CD14-positive monocyte (primary cell): Measurements from ENCODE around the gene ZSCAN26. TPM values are rescaled to one million over a fixed set of nuclear protein-coding genes. Genes with fewer than 3 reads are reported as not detected.
A peak's percentile ranks its signal among the peaks of the same experiment; 100 is the strongest.

Source experiments
- DNase-seq, 3 donors: peaks; one replicate each; pipeline ENCODE4 v3.0.0-alpha.2; 2011 to 2022
- H2AFZ ChIP-seq: 2 replicates; pipeline ENCODE4 v1.6.0; 2012; ENCODE audit warnings: mild to moderate bottlenecking, low read depth, low read length, inconsistent platforms; ENCODE audit not compliant: insufficient read depth, poor library complexity, severe bottlenecking
- H3K27ac ChIP-seq, 2 donors: 1 replicate in 1 of 2; 2 replicates in 1 of 2; pipeline ENCODE4 v1.5.1; 2012 to 2013; ENCODE audit warnings: low read length in 2 of 2, control low read depth in 1 of 2, inconsistent platforms in 1 of 2, low read depth in 1 of 2, mild to moderate bottlenecking in 1 of 2
- H3K27me3 ChIP-seq, 2 donors: one replicate each; pipeline versions ENCODE4 v1.6.0 to v1.6.1; 2011 to 2013; ENCODE audit warnings: low read length in 2 of 2; ENCODE audit not compliant: control insufficient read depth in 2 of 2, insufficient read depth in 2 of 2
- H3K36me3 ChIP-seq, 2 donors: replicated peaks in 1 of 2; 1 replicate in 1 of 2; 2 replicates in 1 of 2; pipeline versions ENCODE4 v1.5.1 to v1.6.1; 2012 to 2013; ENCODE audit warnings: low read length in 2 of 2, control low read depth in 1 of 2, inconsistent platforms in 1 of 2, mild to moderate bottlenecking in 1 of 2; ENCODE audit not compliant: insufficient read depth in 2 of 2, control insufficient read depth in 1 of 2
- H3K4me1 ChIP-seq, 2 donors: 1 replicate in 1 of 2; 2 replicates in 1 of 2; pipeline versions ENCODE4 v1.5.1 to v1.6.1; 2012 to 2013; ENCODE audit warnings: low read length in 2 of 2, control low read depth in 1 of 2, inconsistent platforms in 1 of 2, mild to moderate bottlenecking in 1 of 2, moderate library complexity in 1 of 2; ENCODE audit not compliant: insufficient read depth in 2 of 2, control insufficient read depth in 1 of 2
- H3K4me2 ChIP-seq: replicated peaks from 2 replicates; pipeline ENCODE3; 2012; ENCODE audit warnings: low read length, moderate library complexity, mild to moderate bottlenecking; ENCODE audit not compliant: poor library complexity, severe bottlenecking; ENCODE audit errors: extremely low read depth
- H3K4me3 ChIP-seq, 3 experiments: fragments of 200-600 bp in 1 of 3; sonication (generic) in 1 of 3; replicated peaks in 1 of 3; 1 replicate in 2 of 3; 2 replicates in 1 of 3; pipeline ENCODE4 v1.5.1; 2011 to 2013; ENCODE audit warnings: low read length in 3 of 3, mild to moderate bottlenecking in 3 of 3, control low read depth in 2 of 3, low read depth in 2 of 3, inconsistent platforms in 1 of 3, moderate library complexity in 1 of 3
- H3K79me2 ChIP-seq: 2 replicates; pipeline ENCODE4 v1.6.0; 2012; ENCODE audit warnings: mild to moderate bottlenecking, control low read depth, inconsistent platforms, low read length, moderate library complexity; ENCODE audit not compliant: insufficient read depth
- H3K9ac ChIP-seq: 2 replicates; pipeline ENCODE4 v1.6.0; 2017; ENCODE audit warnings: low read length, mild to moderate bottlenecking; ENCODE audit not compliant: insufficient read depth, poor library complexity, severe bottlenecking
- H3K9me3 ChIP-seq, 2 donors: replicated peaks in 1 of 2; 1 replicate in 1 of 2; 2 replicates in 1 of 2; pipeline versions ENCODE4 v1.5.1 to v1.6.1; 2012 to 2013; ENCODE audit warnings: low read length in 2 of 2, control low read depth in 1 of 2; ENCODE audit not compliant: control insufficient read depth in 1 of 2, insufficient read depth in 1 of 2
- H4K20me1 ChIP-seq: 2 replicates; pipeline ENCODE4 v1.6.0; 2012; ENCODE audit warnings: mild to moderate bottlenecking, low read length, control low read depth, moderate library complexity; ENCODE audit not compliant: insufficient read depth
- H3K27ac Mint-ChIP-seq, 7 donors: one replicate each; pipeline ENCODE4 v1.8.0; 2020; ENCODE audit warnings: mild to moderate bottlenecking in 7 of 7, mixed read lengths in 7 of 7, moderate library complexity in 6 of 7, inconsistent platforms in 2 of 7
- H3K27me3 Mint-ChIP-seq, 3 donors: one replicate each; pipeline ENCODE4 v1.8.0; 2021 to 2022; ENCODE audit warnings: low read depth in 3 of 3, mild to moderate bottlenecking in 3 of 3, mixed read lengths in 3 of 3, moderate library complexity in 3 of 3, inconsistent platforms in 1 of 3
- H3K36me3 Mint-ChIP-seq, 2 donors: one replicate each; pipeline ENCODE4 v1.8.0; 2020; ENCODE audit warnings: mixed read lengths in 2 of 2, inconsistent platforms in 1 of 2, mild to moderate bottlenecking in 1 of 2
- H3K4me1 Mint-ChIP-seq: one replicate; pipeline ENCODE4 v1.8.0; 2020; ENCODE audit warnings: mild to moderate bottlenecking, mixed read lengths
- H3K4me3 Mint-ChIP-seq, 2 donors: one replicate each; pipeline ENCODE4 v1.8.0; 2020; ENCODE audit warnings: mild to moderate bottlenecking in 2 of 2, mixed read lengths in 2 of 2, moderate library complexity in 1 of 2
- H3K9me3 Mint-ChIP-seq, 7 donors: one replicate each; pipeline ENCODE4 v1.8.0; 2020 to 2022; ENCODE audit warnings: mixed read lengths in 7 of 7, mild to moderate bottlenecking in 6 of 7, moderate library complexity in 6 of 7, inconsistent platforms in 2 of 7
- WGBS: methylation state at CpG from one replicate; pipeline ENCODE4 v1.1.5; 2013; ENCODE audit warnings: missing lambda C conversion rate; ENCODE audit not compliant: insufficient coverage; 5-methylcytosine and 5-hydroxymethylcytosine counted together
- intact Hi-C, 2 donors: fragments of 100-400 bp; cut with micrococcal nuclease; formaldehyde crosslinking; loops; one replicate each; pipeline versions ENCODE4 v1.15.0 to v1.15.1; 2023
- polyA minus RNA-seq: library from RNA; depleted of rRNA, polyadenylated mRNA; stranded (reverse); fragments of >200 nt; gene quantifications from 2 replicates; pipeline ENCODE4 v1.2.3, GENCODE V29; 2012
- polyA plus RNA-seq, 3 donors: library from polyadenylated mRNA; depleted of rRNA in 1 of 3; unstranded in 2 of 3; stranded (reverse) in 1 of 3; fragments of 300-500 nt in 2 of 3; fragments of >200 nt in 1 of 3; fragmentation: Illumina TruSeq in 2 of 3; gene quantifications; 1 replicate in 2 of 3; 2 replicates in 1 of 3; pipeline ENCODE4 v1.2.3, GENCODE V29; 2012 to 2021
- total RNA-seq, 12 experiments: library from RNA in 1 of 12; stranded (reverse) in 1 of 12; fragments of 120-200 nt in 1 of 12; gene quantifications; one replicate each; pipeline ENCODE4 v1.2.4 and lab custom pipeline; 2013 to 2026; ENCODE audit warnings: mixed read lengths in 6 of 12, inconsistent platforms in 1 of 12
- TF ChIP-seq, protein P1 (sequence below): fragments of 200-600 bp; IDR thresholded peaks from one replicate; pipeline ENCODE4 v1.8.0; 2022; ENCODE audit warnings: antibody characterized with exemption, mild to moderate bottlenecking

The ZSCAN26 gene
- total RNA-seq (2013) = 11.7 TPM
- 1 to 10 TPM; 3.4 to 8.3 (median 3.5) TPM for polyA plus RNA-seq
- 3.2 and 4.4 TPM in 2 replicates for polyA minus RNA-seq
- 0.75 to 5.7 (median 2.6) reads per million in 11 experiments for total RNA-seq (lab: John Stamatoyannopoulos, UW)

DNA sequence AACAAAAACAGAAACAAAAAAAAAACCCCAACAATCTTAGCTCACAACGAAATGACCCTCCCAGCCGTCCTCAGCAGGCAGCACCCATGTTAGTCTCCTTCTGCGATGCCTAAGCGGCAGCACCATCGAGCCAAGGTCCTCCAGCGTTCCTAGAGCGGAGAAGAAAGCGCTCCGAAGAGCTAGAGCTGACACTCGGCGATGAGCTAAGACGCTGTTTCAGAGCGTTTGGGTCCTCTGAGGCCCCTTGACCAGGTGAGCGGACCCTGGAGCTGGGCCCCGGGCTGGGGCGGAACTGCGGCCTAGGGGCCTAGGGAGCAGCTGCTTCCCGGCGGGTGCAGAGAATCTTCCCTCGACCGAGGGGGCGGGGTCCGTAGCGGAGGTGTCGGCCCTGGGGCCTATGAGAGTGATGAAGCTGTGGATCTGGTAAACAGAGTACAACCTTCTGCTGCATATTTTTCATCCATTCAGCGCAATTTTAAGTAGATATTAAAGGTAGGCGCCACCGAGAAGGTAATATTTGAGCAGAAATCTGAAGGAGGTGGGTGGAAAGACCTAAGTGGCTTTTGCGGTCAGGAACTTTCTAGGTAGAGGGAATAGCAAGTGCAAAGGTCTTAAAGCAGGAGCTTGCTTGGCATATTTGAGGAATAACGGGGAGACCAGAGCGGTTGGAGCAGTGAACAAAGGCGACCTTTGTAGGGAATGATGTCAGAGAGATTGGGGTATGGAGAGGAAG is at the start of gene ZSCAN26:
Gene ZSCAN26, plus strand, starts transcription at position 182 of the 733 bp plus-strand sequence. CDS start 4,777 bp downstream, outside the sequence.
- peak within 1 kb of the TSS; percentile 39 to 82 for H3K27ac ChIP-seq
- peak within 1 kb of the TSS; percentile 68 for H3K9ac ChIP-seq
- peaks cover 7 to 9% of the 10 kb centered on the region in 2 donors for H3K4me1 ChIP-seq
- peaks cover 4 to 6% of the 10 kb centered on the region in 2 donors for H3K36me3 ChIP-seq
- intact Hi-C loops = loop anchor here in 1 of 2 donors (10.0 kb wide), 1 partner anchor 68 kb away; the partner anchor contains the start of gene ZSCAN31
- peaks cover 0 to 1% (median 0%) of the 10 kb centered on the region in 3 donors for H3K27me3 Mint-ChIP-seq
- H3K36me3 Mint-ChIP-seq = peaks cover 5 to 6% of the 10 kb centered on the region in 2 donors
- H3K4me3 Mint-ChIP-seq = no peak within 1 kb of the TSS
- peak; percentile 67 to 76 (median 74) for DNase-seq
- H3K4me2 ChIP-seq = peak within 1 kb of the TSS; percentile 92
- H3K4me3 ChIP-seq = peak within 1 kb of the TSS; percentile 59 to 95 (median 83)
- TF ChIP-seq, protein P1, sequence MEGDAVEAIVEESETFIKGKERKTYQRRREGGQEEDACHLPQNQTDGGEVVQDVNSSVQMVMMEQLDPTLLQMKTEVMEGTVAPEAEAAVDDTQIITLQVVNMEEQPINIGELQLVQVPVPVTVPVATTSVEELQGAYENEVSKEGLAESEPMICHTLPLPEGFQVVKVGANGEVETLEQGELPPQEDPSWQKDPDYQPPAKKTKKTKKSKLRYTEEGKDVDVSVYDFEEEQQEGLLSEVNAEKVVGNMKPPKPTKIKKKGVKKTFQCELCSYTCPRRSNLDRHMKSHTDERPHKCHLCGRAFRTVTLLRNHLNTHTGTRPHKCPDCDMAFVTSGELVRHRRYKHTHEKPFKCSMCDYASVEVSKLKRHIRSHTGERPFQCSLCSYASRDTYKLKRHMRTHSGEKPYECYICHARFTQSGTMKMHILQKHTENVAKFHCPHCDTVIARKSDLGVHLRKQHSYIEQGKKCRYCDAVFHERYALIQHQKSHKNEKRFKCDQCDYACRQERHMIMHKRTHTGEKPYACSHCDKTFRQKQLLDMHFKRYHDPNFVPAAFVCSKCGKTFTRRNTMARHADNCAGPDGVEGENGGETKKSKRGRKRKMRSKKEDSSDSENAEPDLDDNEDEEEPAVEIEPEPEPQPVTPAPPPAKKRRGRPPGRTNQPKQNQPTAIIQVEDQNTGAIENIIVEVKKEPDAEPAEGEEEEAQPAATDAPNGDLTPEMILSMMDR = no peak
- no peaks in the 10 kb centered on the region for H3K9me3 Mint-ChIP-seq
- no peaks in the 10 kb centered on the region for H3K9me3 ChIP-seq
- H4K20me1 ChIP-seq = no peaks in the 10 kb centered on the region
- peak within 1 kb of the TSS; percentile 85 for H2AFZ ChIP-seq
- no peaks in the 10 kb centered on the region for H3K27me3 ChIP-seq
- H3K79me2 ChIP-seq = peaks cover 23% of the 10 kb centered on the region
- H3K27ac Mint-ChIP-seq = no peak within 1 kb of the TSS
- WGBS = under 1% methylated on average over 22 of the region's 32 CpGs
- H3K4me1 Mint-ChIP-seq = no peaks in the 10 kb centered on the region

DNA sequence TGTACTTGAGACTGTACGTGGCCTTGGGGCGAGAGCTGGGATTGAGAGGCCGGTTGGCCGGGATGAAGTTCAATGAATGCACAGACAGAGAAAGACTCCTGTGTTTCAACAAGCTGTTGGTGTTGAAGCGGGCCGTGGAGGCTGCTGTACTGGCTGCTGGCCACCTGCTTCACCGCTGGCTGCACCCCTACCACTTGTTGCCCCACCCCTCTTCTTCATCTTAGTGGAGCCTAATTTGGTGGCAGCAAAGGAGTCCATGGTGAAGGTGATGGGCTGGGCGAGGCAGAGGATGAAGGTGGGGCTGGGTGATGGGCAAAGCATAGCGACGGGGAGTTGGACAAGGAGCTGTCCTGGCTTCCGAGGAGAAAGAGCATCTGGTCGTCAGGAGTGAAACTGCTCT is 49.1 kb upstream of the ZSCAN26 start:
- peaks cover 3 to 17% (median 11%) of the 10 kb centered on the region in 7 donors for H3K9me3 Mint-ChIP-seq
- H4K20me1 ChIP-seq = no peaks in the 10 kb centered on the region
- peaks cover 3 to 7% of the 10 kb centered on the region in 2 donors for H3K9me3 ChIP-seq
- peak overlapping the region; percentile 76 for H2AFZ ChIP-seq
- H3K27ac Mint-ChIP-seq = peak overlapping the region in 1 of 7 donors; percentile 68
- no peak for DNase-seq
- no peak overlapping the region for H3K27ac ChIP-seq
- H3K27me3 Mint-ChIP-seq = peaks cover 50 to 64% (median 55%) of the 10 kb centered on the region in 3 donors
- H3K79me2 ChIP-seq = no peaks in the 10 kb centered on the region
- no peaks in the 10 kb centered on the region for H3K36me3 ChIP-seq
- peaks cover 12 to 18% of the 10 kb centered on the region in 2 donors for H3K4me1 ChIP-seq
- peak overlapping the region in 1 of 3 experiments; percentile 78 for H3K4me3 ChIP-seq
- H3K9ac ChIP-seq = no peak overlapping the region
- peak overlapping the region; percentile 87 for H3K4me2 ChIP-seq
- WGBS = 92% methylated on average over 12 of the region's 12 CpGs
- TF ChIP-seq, protein P1 = no peak
- peaks cover 0 to 2% of the 10 kb centered on the region in 2 donors for H3K36me3 Mint-ChIP-seq
- peaks cover 51 to 62% of the 10 kb centered on the region in 2 donors for H3K27me3 ChIP-seq
- H3K4me1 Mint-ChIP-seq = peaks cover 32% of the 10 kb centered on the region
- peak overlapping the region; percentile 87 to 93 for H3K4me3 Mint-ChIP-seq
- intact Hi-C loops = loop anchor here in 1 of 2 donors (10.0 kb wide), 1 partner anchor 73 kb away; the partner anchor contains the start of gene ZKSCAN8
